ENCODE measurements around the gene HLF.

GRCh38 chr17:55284944-55285339, 20.2 kb downstream of the HLF start:
- TF ChIP-seq POLR2A (IDR thresholded peaks at IDR 0.05) (no peak), CTCF (IDR thresholded peaks at IDR 0.05) (no peak), EP300 (IDR thresholded peaks at IDR 0.05) (no peak)

Data from ovary (tissue), 3 donors.